Stimulated activated CD4-positive, alpha-beta T cell treated with anti-CD3 and anti-CD28 coated beads, Interleukin-4, amount 100 ng/mL, for 1 hour (primary cell): ENCODE data around the gene RNF215.
"Not testable (repeated sequence)": the region's sequence is repeated elsewhere in the genome, so short reads cannot be mapped to it uniquely, and the experiment has no call there.

Source experiments
- DNase-seq: peaks from one replicate; pipeline ENCODE4 v3.0.0-alpha.2; 2020

RNF215 gene

DNA sequence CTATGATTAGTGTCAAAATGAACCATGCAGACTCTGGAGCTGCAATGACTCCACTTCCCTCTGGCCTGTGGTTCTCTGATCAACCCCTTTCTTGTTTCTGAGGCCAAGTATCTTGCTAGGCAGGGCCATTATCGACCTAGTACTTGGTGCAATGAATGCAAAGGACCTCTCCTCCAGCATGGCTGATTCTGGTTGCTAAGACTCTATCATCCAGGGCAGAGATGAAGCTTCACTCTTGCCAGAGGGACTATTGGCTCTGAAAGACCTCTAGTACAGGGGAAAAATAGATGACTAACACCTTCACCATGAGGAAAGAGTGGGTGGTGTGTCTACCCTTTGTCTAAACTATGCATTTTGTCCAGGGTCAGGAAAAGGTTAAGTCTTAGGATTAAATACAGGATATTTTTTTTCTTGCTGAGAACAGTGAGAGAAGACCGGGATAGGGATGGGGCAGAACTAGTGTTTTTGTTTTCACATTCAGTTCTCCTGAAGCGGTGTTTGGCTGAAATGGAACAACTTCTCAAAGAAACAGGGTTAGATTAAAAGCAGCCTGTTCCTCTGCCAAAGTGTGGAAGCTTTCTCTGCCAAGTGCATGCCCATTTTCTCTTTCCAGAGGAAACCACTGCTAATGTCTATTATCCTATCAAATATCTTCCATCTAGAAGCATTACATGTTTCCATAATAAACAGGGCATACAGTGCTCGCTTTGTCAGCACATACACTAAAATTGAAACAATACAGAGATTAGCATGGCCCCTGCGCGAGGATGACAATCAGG, 33.3 kb upstream of the RNF215 start:
- no peak for DNase-seq

DNA sequence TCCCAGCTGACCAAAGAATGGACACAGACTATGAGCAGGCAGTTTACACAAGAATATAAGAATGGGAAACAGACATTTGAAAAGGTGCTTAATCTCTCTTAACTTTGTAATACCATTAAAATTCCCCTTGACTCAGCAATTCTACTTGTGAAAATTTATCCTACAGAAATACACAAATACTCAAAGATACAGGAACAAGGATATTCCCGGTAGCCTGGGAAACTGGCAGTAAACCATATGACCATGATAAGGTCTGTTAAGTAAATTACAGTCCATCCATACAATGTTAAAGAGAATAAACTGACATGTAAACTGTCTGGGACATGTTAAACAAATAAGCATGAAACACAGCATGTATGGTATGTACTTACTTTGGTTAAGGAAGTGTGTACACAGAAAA, 29.6 kb upstream of the RNF215 start:
- DNase-seq: no peak

DNA sequence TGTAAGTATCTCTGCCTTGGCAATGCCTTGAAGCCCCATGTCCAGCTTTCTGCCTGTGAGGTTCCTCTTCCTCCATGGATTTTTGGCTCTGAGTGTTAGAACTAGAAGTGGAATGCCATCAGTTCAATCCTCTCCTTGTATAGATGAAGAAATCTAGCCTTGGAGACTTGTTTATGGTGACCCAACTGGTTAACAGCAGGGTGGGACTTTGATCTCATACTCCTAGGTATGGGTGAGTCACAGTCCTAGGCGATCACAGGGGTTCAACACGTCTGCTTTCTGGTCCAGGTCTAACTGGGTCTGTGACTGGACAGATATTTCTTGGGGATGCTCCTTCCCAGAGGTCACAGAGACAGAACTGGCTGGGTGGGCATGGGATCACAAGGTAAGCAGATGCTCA, 29.2 kb upstream of the RNF215 start:
- DNase-seq: no peak

DNA sequence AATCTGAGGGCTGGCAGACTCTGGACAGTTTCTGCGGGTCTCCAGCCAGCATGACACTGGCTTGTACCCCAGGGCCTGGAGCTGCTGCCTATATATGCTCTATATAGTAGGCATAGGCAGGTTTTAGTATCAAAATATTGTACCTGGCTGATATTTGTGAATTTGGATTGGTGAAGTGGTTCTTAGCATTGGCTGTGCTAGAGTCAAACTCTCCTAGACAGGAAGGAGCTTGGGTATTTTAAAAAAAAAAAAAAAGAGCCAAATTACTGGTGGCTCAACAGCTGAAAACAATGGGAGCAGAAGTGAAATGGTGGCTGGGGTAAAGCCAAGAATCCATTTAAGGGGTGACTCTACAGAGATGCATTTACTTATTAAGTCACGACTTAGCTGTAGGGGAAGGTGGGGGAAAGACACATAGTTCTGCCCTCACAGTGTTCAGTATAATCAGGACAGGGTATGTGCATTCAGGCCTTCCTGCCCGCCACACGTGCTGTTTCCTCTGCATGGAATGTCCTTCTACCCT, 27.4 kb upstream of the RNF215 start:
- DNase-seq: no peak

DNA sequence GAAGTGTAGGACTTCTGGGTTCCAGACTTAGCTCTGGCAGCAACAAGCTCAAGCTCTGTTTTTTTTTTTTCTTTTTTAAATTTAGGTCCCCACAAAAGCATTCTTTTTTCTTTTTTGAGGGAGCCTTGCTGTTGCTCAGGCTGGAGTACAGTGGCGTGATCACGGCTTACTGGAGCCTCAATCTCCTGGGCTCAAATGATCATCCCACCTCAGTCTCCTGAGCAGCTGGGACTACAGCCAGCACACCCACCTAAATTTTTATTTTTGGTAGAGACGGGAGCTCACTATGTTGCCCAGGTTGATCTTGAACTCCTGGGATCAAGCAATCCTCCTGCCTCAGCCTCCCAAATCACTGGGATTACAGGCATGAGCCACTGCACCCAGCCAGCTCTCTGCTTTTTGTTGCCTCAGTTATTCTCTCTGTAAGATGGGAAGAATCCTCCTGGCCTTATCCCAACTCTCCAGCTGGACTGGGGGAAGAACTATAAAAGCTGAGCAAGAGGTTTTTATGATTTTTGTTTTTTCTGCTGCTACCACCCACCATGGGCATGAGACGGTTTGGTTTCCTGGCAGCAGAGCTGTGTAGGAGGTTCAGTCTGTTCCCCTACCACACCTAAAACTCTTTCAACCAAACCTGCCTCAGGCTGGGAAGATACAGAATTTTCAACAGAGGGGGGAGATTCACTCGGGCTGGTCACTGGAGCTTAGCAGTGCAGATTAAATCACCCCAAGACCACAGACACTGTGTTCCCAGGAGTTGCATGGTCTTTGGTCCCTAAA, 26.7 kb upstream of the RNF215 start:
- DNase-seq: no peak

DNA sequence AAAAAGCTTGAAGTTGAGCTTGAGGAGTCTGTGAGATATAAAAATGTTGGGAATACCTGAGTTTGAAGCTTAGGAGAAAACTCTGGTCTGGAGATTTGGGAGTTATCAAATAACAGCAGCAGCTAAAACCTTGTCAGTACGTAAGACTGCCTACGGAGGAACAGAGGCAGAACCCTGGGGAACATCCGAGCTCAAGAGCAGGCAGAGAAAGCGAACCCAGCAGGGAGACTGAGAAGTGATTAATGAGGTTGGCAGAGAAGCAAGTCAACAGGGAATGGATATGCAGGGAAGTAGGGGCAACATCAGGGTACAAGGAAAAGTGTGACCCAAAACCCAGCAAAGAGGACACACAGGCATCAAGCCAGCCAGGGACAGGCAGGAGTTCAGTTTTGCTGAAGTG, 25.8 kb upstream of the RNF215 start:
- no peak for DNase-seq

DNA sequence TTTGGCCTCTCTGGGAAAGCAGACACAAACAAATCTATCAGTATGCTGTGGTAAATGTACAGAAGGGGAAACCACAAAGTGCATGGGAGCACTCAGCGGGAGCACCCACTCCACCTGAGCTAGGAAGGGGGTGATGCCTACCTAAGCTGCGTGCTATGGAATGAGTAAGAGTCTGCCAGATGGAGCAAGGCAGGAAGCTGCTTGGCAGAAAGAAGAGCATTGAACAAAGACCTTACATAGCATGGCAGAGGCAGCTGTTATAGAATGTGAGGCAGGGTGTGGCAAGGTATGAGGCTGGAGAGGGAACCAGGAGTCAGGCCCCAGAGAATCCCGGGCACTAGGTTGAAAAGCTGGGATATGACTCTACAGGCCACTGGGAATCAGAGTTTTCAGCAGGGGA, 24.6 kb upstream of the RNF215 start:
- no peak for DNase-seq

DNA sequence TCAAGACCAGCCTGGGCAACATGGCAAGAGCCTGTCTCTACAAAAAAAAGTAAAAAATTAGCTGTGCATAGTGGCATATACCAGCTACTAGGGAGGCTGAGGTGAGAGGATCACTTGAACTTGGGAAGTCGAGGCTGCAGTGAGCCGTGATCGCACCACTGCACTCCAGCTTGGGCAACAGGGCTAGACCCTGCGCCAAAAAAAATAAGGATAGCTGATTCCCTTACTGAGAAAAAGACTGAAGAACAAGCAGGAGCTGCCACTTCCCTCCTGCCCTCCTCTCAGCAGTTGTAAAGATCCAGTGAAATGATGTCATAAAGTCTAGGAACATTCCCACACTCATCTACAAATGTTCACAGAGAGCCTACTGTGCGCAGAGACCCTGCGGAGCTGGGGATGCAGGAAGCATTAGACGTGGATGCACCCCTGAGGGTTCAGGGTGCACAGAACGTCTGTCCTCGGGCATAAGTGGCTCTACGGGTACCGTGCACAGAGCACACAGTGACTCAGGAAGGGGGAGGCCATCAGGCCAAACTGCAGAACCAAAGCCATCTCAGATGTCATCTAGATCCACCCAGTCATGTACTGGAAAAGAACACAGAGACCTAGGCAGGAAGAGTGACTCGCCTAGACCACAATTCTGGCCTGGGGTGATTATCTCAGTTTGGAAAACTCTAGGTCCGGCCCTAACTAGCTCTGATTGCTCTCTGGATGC, 21.3 kb upstream of the RNF215 start:
- DNase-seq: no peak

DNA sequence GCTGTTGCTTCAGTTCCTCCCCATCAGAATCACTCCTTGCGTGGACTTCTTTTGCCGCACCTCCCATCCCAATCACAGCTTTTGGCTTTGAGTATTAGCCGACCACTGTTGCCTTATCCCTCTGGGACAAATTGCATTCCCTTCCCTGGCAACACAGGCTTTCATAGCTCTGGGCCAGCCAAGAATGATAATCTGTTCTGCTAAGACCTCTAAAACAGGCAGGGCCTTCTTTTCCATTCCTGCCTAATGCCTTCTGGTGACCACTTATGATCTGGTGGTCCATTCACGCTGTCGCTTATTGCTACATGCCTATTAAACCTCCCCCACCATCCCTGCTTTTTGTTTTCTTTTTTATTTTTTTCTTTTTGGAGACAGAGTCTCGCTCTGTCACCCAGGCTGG, 19.2 kb upstream of the RNF215 start:
- no peak for DNase-seq

DNA sequence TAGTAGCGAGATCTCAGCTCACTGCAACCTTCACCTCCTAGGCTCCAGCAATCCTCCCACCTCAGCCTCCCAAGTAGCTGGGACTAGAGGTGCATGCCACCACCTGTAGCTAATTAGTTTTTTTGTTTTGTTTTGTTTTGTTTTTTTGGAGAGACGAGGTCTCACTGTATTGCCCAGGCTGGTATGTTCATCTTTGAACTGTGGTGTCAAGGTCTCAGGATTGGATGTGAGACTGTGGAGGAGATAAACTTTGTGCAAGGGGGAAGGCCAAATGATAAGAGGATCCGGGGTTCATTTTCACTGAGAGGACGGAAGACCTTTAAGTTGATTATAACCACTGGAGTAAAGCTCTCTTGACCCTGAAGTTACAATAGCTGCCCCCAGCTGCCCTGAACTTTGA, 18.5 kb upstream of the RNF215 start:
- no peak for DNase-seq

DNA sequence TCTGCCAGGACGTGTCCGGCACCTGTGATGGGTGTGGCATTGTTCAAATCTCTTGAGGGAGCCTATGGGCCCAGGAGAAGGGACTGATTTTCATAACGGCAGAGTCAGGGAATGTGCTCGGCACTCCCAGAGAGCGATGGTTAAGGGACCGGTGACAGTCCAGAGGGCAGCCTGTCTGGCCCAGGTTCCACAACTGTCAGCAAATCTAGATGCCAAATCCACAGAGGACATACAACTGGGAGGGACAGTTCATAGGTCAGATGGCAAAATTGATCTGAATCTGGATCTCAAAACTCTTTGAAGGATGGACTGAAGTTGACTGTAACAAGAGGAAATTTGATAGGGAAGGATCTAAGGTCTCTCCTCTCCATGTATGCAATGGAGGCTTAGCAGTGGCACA, 17.1 kb upstream of the RNF215 start:
- no peak for DNase-seq

DNA sequence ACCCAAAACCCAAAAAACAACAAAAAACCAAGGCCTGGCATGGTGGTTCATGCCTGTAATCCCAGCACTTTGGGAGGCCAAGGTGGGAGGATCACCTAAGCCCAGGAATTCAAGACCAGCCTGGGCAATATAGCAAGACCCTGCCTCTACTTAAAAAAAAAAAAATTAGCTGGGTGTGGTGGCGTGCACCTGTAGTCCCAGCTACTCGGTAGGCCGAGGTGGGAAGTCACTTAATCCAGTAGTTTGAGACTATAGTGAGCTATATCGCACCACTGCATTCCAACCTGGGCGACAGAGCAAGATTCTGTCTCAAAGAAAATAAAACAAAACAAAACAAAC, 15.5 kb upstream of the RNF215 start:
- not testable (repeated sequence) for DNase-seq

DNA sequence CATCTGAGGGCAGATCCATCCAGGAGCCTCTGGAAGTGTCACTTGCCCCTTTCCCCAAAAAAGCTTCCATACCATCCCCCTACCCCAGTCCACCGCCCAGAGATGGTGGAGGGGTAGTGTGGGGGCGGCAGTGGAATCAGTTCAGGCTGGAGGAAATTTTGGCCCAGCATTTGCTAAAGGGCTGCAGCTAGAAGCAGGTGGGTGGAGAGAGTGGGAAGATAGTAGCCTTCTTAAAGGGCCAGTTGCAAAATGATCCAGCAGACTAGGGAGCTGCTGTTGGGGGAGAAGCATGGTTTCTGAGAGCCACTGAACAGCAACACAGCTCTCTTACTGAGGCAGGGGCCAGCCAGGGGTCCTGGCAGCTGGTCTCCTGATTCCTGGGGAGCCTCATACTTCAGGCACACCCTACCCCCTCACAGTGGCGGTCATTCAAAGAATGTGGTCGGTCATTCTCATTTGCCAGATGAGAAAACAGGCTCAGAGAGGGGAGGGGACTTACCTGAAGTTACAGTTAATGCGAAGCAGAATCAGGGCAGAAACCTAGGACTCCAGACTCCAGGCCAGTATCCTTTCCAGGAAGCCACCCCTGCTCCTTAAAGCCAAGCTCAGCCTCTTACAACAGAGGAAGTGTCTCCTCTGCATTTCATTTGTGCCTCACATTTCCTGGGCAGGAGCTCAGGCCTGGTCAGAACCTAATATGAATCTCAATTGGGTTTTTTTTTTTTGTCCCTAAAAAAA, 15.0 kb upstream of the RNF215 start:
- DNase-seq: no peak

DNA sequence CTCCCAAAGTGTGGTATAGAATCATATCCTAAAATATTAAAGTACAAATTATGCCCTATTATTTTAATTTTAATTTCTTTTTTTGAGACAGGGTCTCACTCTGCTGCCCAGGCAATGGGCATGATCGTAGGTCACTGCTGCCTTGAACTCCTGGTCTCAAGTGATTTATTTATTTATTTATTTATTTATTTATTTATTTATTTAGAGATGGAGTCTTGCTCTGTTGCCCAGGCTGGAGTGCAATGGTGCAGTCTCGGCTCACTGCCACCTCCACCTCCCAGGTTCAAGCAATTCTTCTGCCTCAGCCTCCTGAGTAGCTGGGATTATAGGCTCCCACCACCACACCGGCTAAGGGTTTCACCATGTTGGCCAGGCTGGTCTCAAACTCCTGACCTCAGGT, 13.8 kb upstream of the RNF215 start:
- not testable (repeated sequence) for DNase-seq

DNA sequence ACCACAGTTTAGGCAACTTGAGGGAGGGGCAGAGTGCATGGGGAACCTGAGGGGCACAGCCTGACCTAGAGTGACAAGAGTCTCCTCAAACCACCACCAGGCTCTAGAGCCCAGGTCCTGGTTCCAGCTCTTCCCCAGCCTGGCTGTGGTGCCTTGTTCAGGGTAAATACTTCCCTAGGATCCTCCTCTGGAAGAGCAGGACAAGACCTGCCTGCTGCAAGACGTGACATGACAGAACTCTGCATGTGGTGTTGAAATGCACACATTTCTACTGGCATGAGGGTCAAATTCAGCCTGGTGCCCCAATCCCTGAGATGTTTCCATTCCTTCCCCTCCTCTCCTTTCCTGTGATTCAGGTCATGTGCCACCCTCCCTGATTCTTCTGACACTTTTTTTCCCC, 12.9 kb upstream of the RNF215 start:
- DNase-seq: no peak

DNA sequence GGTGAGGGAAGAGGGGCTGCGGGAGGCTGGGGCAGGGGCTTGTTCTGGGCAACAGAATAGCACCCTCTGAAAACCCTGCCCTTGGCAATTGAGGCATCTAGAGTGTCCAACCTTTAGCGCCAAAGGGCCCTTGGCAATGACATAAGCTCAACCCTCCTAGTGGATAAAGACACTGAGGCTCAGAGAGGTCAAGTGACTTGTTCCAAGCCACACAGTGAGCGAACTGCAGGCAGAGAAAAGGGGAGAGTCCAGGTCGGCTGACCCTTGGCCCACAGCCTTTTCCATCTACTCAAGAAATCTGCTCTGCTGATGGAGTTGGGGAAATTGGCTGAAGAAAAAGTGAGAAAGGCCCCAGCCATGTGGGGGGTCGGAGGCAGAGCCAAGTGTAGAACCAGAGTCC, 12.5 kb upstream of the RNF215 start:
- DNase-seq: no peak

DNA sequence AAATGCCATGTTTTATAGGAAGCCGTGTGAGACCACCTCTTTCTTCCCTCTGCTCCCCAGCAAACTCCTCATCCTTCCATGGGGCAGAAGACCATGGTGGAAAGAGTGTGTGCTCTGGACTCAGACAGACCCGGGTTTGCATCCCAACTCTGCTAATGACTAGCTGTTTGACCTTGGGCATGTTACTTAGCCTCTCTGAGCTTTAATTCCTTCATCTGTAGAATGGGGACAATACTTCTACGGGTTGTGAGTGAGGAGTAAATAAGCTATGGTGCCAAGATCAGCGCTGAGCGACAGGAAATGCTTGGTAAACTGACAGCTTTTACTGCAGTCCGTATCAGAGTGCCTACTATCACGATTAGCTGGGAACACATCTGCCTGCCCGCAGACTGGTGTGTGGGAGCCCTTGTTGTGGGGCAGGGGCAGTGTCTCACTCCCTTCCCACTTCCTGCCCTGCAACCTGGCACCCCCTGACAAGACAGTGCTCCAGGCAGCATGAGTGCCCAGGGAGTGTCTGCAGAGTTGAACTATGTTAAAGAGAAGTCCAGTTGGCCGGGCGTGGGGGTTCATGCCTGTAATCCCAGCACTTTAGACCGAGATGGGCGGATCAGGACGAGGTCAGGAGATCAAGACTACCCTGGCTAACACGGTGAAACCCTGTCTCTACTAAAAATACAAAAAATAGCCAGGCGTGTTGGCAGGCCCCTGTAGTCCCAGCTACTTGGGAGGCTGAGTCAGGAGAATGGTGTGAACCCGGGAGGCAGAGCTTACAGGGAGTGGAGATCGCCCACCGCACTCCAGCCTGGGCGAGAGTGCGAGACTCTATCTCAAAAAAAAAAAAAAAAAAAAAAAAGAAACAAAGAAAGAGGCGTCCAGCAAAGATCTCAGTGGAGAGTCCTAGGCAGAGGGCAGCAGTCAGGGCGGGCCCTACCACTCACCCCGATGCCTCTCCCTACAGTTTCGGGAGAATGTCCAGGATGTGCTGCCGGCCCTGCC, 11.8 kb upstream of the RNF215 start:
- no peak for DNase-seq

DNA sequence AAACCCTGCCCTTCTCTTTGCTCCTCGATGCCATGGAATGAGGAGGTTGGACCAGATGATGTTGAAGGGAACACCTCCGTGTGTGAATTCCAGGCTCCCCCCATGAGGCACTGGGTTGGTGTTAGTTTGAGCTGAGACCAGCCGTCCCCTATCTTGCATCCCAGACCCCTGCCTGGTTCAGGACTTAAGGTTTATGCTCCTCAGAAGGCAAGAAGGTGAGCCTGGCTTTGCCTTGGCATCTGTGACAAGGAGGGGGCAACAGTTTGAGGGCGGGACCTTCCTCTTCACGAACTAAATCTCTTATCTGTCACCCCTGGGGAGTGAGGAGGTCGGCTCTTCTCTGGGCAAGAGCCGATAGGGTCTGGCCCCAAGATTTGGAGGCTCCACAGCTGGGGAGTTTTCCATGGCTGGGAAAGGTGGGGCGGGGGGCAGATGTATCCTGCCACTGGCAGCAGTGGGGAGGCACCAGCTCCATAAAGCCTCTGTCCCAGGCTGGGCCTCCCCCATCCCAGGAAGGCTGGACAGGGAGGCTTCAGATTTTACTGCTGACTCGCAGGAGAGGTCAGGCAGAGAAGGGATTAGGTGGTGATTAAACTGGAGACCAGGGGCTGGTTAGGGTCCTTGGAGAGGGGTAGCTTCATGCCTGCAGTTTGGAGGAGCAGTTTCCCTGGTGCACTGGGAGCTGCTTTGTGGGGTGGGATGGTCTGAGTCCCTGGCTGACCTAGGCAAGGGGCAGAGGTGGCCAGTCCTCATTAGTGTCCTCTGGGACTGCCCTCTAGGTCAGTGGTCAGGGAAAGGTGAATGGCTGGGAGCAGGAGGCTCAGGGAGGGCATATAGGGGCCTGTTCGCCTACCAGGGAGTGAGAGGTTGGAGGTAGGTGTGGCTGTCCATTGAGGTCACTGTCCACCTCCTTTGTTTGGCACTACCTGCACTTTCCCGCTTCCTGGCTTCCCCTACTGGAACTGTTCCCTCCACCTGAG, 10.7 kb upstream of the RNF215 start:
- no peak for DNase-seq

DNA sequence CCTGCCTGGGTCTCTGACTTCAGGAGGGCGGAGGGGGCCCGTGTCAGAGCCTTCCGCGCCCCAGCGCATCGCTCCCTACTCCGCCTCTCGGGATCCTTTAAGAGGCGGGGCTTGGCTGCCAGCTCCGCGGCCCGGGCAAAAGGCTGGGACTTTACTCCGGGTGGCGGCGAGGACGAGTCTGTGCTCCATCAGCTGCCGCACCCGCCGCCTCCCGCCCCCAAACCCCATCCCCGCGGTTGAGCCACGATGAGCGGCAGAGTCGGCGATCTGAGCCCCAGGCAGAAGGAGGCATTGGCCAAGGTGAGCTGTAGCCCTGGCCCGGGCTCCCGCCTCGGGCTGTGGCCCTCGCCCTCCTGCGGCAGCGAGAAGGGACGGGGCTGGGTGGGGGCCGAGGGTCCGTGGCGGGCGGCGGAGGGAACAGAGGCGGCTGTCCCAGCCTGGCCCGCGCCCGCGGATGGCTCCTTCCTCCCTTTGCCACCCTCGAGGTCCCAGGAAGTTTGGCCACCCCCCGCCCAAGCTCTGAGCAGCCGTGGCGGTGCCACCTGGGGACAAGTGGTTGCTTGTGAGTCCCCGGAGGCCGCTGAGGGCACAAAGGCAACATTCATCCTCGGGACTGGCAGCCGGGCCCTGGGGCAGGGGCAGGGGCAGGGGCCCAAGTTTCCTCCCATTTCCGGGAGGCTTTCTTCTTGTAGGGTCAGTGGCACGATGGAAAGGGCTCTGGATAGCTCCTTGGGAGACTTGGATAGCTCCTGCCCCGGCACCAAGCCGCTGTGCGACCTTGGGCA, 9.9 kb upstream of the RNF215 start, which contains the start of gene SEC14L2:
SEC14L2 (plus strand) TSS at position 148 of the 785 bp plus-strand sequence; CDS start at position 247, 99 bp downstream.
- peak; percentile 69 for DNase-seq
